GM19467 (cell line): ENCODE data around the gene PCED1B.
"Not testable (repeated sequence)": the region's sequence is repeated elsewhere in the genome, so short reads cannot be mapped to it uniquely, and the experiment has no call there.

ENCODE experiments used
- ATAC-seq: cut with Tn5 transposase; IDR thresholded peaks from one replicate; pipeline ENCODE4 v1.9.1; 2021; ENCODE audit warnings: mild to moderate bottlenecking, moderate library complexity; ENCODE audit not compliant: unreplicated experiment

The PCED1B gene

GRCh38 chr12:47202176-47202575, 122.8 kb downstream of the PCED1B start:
- ATAC-seq: no peak

DNA sequence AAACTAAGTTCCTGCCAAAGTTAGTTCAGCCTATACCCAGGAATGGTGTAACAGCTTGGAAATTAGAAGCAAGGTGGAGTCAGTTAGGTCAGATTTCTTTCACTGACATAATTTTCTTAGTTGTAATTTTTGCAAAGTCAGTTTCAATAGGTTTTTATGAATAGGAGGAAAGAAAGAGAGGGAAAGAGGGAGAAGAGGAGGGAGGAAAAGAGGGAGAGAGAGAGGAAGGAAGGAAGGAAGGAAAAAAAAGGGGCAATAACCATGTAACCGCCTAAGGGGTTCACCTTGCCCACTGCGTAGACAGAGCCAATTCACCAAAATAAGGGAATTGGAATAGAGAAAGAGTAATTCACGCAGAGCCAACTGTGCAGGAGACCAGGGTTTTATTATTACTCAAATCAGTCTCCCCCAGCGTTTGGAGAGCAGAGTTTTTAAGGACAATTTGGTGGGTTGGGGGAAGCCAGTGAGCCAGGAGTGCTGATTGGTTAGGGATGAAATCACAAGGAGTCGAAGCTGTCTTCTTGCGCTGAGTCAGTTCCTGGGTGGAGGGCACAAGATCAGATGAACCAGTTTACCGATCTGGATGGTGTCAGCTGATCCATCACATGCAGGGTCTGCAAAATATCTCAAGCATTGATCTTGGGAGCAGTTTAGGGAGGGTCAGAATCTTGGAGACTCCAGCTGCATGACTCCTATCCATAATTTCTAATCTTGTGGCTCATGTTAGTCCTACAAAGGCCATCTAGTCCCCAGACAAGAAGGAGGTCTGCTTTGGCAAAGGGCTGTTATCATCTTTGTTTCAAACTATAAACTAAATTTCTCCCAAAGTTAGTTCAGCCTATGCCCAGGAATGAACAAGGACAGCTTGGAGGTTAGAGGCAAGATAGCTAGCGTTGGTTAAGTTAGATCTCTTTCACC, 126.4 kb downstream of the PCED1B start:
- ATAC-seq: no peak

GRCh38 chr12:47206450-47207339, 127.3 kb downstream of the PCED1B start:
- no peak for ATAC-seq

GRCh38 chr12:47207340-47207717, 127.9 kb downstream of the PCED1B start:
- peak; percentile 50 for ATAC-seq

- ATAC-seq: peak; percentile 74
Observed at GRCh38 chr12:47207829-47208248, 128.4 kb downstream of the PCED1B start.

GRCh38 chr12:47209014-47209413, 129.6 kb downstream of the PCED1B start:
- no peak for ATAC-seq

DNA sequence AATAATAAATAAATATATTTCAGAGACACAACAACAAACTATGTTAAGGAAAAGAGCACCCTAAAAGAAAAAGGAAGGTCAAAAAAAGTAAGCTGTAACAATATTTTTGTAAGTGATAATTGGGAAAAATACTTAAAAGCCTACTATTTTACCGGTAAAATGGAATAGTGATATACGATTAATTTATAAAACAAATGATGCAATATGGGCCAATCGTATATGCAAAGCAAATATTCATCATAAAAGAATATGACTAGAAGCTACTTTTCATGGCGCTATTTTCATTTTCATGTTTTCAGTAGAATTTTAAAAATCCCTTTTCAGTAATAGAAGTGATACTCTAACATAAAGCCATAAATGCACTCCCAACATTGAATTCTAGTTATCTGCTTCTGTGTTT, 131.4 kb downstream of the PCED1B start:
- no peak for ATAC-seq

GRCh38 chr12:47212701-47213039, 133.2 kb downstream of the PCED1B start:
- ATAC-seq: no peak

DNA sequence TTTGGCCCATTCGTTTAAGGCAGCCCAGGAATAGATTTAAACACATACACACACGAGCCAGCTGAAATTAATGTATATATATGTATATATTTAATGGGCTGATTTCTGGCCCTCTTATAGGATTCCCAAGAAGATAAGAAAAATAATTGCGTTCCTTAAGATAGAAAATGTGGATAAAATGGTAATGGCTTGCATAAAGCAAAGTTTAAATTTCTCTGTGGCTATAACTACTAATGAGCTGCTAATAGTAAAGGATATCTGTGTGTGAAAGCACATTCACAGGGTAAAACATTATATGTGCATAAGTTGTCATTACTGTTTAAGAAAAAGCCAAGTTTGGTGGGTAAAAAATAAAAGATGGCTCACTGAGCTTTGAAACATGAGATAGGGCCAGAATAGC, 134.0 kb downstream of the PCED1B start:
- no peak for ATAC-seq

GRCh38 chr12:47214001-47214619, 134.7 kb downstream of the PCED1B start:
- no peak for ATAC-seq

DNA sequence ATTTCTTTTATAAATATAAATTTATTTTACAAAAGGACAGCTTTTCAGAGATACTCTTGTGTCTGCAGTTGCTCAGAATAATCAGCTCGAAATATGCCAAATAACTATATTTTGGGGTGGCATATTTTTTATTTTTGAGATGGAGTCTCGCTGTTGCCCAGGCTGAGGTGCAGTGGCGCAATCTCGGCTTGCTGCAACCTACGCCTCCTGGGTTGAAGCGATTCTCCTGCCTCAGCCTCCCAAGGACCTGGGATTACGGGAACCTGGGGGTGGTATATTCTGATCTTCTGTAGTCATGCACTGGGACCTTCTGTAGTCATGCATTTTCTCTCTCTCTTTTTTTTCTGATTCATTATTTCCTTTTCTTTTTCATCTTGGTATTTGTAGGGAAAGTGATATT, 135.3 kb downstream of the PCED1B start:
- no peak for ATAC-seq

DNA sequence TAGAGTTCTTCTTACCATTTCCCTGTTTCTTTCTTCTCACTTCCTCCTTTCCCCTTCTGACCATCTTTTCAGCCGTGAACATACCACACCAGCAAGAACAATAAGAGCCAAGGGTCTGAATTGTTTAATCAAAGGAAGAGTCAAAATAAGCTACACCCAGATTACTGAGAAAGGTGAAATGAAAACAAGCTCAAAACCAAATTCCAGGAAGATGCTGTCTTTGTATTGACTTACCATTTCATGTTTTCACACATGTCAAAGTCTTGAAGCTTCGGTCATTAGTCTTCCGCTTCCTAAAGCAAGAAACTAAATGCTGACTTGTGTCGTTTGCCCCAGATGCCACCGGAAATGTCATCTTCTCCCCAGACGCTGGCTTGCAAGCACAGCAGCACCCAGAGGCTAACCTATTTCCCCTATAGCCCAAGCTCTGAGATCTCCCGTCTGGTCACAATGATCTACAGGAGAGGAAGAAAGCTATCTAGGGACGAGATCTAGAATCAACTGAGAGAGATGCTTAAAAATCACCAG, 136.8 kb downstream of the PCED1B start:
- peak; percentile 79 for ATAC-seq

GRCh38 chr12:47217595-47217869, 138.1 kb downstream of the PCED1B start:
- ATAC-seq: not testable (repeated sequence)

GRCh38 chr12:47218191-47218654, 138.8 kb downstream of the PCED1B start:
- ATAC-seq: no peak

GRCh38 chr12:47219243-47219642, 139.8 kb downstream of the PCED1B start:
- no peak for ATAC-seq

DNA sequence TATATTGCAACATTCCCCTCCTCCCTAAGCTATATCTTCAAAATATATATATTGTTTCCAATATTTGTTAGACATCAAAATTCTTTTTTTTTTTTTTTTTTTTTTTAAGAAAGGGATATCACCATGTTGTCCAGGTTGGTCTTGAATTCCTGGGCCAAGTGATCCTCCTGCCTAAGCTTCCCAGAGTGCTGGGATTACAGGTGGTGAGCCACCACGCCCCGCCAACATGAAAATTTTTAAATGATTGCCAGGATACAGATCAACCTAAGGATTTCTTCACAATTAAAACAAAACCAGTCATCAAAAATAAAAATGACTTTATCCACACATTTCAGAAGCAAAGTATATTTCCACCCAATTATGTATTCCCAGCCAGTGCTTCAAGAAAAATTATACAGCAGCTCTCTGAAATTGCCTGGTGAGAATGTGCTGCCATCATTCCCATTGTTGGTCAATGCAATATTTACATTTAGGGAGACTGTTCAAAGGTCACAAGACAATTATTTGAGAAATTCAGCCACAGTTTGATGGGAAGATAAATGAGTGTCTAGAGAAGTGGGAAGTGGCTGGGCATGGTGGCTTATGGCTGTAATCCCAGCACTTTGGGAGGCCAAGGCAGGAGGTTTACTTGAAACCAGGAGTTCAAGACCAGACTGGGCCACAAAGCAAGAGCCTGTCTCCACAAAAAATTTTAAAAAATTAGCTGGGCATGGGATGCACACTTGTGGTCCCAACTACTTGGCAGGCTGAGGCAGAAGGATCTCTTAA, 142.0 kb downstream of the PCED1B start:
- ATAC-seq: no peak

- ATAC-seq: no peak
Observed at GRCh38 chr12:47222520-47223030, 143.2 kb downstream of the PCED1B start.

GRCh38 chr12:47223031-47223847, 143.8 kb downstream of the PCED1B start:
- no peak for ATAC-seq

- ATAC-seq: no peak
Observed at GRCh38 chr12:47223848-47224213, 144.4 kb downstream of the PCED1B start.
